RPMI7951 (cell line): ENCODE measurements around the gene PHF1. TPM values are rescaled to one million over a fixed set of nuclear protein-coding genes. Genes with fewer than 3 reads are reported as not detected.
"Not testable (repeated sequence)": the region's sequence is repeated elsewhere in the genome, so short reads cannot be mapped to it uniquely, and the experiment has no call there.

Experiments
- DNase-seq: peaks from one replicate; pipeline ENCODE4 v3.0.0-alpha.2; 2012; ENCODE audit warnings: low read depth
- total RNA-seq: library from RNA; depleted of rRNA; stranded (reverse); fragments of >200 nt; shearing (Covaris generic); gene quantifications from 2 replicates; pipeline ENCODE4 v1.2.3, GENCODE V29; 2014

PHF1 gene
- total RNA-seq, 1 experiment from 2014 or later, result 23.2 TPM

DNA sequence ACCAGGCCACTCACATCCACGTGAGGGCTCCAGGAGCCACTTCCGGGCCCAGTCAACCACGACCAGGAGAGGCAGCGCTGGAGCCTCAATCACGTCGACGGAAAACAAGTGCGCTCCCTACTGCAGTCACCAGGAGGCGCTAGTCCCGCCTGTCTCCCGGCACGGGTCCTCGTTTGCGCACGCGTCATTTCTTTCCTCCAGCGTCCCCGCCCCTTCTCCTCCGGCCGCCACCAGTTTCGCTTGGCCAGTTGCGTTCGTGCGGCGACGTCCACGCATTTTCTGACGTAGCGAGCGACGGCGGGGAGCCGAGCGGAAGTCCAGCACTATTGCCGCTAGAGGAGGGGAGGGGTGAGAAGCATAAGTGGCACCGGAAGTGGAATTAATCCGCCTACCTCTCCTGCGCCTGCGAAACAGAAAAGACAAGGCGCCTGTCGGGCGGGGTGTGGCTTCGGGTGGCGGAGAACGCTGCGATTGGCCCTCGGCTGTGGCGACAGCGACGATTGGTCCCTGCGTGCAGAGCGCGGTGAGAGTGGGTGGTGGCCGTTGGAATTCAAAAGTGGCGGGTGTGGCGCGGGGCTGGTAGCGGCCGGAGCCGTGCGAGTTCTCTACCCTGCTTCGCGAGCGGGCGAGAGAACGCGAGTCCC lies 19.4 kb upstream of the PHF1 start, which contains the start of gene KIFC1:
KIFC1 (plus strand) TSS at position 546 of the 644 bp plus-strand sequence. CDS start 163 bp downstream, outside the sequence.
- peak; percentile 100 for DNase-seq

DNA sequence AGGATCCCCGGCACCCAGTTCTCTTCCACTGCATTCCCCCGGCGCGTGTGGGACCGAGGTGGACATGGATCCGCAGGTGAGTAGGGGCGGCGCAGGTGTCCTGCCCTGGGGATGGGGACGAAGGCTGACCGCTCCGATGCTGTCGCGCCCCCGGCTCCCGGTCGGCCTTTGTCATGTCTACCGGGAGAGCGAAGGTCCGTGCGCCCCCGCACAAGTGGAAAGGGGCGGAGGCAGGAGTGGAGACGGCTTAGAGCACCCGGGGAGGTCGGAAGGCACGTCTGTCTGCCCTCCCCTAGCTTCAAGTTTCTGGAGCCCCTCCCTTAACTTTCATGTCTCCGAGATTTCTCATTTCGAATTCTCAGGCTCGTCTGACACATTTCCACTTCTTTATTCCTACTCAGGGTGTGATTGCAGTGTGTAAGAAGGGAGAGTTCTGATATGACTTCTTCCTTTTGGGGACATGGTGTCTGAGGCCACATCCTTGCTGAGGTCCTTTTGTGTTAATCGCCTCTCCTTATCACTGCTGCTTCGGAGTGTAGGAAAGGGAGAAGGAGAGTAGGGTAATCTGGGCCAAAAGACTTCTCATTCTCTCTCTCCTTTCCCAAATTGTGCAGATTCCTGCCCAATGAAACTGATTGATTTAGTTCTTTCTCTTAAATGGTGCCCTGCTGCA lies 18.8 kb upstream of the PHF1 start:
- DNase-seq, result peak; percentile 47

DNA sequence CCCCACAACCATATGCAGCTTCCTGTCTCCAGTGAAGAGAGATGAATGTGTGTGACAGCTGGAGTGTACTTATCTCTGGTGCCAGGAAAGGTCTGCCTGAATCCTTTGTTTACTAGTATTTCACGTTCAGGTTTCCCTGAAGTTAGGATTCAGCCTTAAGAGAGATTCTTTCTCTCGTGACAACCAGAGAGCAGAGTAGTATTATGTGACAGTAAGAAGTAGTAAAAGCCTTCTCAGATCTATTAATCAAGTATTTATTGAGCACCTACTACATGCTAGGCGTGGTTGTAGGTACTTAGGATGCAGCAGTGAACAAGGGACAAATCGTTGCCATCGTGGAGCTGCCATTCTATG lies 18.2 kb upstream of the PHF1 start:
- peak; percentile 20 for DNase-seq

DNA sequence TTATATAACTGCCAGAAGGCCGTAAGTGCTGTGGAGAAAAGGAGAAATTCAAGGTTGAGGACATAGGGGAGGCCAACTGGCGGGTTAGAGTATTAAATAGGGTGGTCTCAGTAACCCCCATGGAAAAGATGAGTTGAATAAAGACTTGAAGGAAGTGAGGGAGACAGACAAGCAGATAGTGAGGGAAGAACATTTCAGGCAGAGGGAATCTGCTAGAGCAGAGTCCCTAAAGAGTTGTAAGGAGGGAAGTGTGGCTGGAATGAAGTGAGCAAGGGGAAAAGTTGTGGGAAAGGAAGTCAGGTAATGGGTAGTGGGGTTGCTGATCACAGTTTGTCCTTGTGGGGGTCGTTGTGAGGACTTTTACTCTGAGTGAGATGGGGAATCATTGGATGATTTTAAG lies 17.8 kb upstream of the PHF1 start:
- no peak for DNase-seq

DNA sequence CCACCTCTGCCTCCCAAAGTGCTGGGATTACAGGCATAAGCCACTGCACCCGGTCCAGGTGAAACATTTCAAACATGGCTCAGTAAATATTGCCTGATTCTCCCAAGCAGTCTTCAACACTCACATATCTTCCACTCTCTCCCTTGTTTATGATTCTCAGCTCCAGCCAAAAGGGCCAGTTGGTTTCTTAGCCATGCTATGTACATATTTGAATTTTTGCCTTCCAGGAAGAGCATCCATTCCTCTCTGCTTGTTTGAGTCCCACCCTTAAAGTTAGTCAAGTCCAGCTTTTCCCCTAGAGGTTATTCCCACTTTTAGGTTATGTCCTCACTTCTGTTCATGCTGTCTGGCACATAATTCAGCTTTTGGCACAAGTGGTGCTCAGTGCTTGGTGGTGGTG lies 13.3 kb upstream of the PHF1 start:
- DNase-seq, result no peak

DNA sequence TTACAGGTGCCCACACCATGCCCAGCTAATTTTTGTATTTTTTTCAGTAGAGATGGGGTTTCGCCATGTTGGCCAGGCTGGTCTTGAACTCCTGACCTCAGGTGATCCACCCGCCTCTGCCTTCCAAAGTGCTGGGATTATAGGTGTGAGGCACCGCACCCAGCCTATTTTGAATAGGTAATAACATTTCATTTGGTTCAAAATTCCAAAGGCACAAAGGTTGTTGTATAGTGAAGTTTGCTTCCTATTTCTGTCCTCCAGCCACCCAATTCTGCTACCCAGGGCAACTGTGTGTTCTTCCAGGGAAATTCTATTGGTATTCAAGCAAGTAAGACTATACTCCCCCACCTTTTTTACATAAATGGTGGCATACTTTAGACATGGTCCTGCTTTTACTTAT lies 12.2 kb upstream of the PHF1 start:
- DNase-seq, result not testable (repeated sequence)

DNA sequence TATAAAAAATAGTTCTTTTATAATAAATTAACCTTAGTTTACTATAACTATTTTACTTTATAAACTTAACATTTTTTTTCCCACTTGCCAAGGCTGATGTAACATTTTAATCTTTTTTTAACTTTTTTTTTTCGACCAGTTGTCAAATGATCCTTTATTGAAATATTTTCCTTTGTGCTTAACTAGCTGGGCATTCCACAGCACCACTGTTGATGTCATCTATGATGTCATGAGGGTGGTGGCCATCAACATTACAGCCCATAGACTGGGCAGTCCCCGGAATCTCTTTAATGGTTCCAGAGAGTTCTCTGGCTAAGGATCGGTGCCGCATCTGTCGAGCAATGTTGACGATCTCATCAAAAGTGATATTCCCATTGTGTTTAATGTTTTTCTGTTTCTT lies 10.9 kb upstream of the PHF1 start:
- not testable (repeated sequence) for DNase-seq

DNA sequence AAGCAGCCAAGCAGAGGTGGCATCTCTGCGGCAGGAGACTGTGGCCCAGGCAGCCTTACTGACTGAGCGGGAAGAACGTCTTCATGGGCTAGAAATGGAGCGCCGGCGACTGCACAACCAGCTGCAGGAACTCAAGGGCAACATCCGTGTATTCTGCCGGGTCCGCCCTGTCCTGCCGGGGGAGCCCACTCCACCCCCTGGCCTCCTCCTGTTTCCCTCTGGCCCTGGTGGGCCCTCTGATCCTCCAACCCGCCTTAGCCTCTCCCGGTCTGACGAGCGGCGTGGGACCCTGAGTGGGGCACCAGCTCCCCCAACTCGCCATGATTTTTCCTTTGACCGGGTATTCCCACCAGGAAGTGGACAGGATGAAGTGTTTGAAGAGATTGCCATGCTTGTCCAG lies 5.9 kb upstream of the PHF1 start:
- no peak for DNase-seq

DNA sequence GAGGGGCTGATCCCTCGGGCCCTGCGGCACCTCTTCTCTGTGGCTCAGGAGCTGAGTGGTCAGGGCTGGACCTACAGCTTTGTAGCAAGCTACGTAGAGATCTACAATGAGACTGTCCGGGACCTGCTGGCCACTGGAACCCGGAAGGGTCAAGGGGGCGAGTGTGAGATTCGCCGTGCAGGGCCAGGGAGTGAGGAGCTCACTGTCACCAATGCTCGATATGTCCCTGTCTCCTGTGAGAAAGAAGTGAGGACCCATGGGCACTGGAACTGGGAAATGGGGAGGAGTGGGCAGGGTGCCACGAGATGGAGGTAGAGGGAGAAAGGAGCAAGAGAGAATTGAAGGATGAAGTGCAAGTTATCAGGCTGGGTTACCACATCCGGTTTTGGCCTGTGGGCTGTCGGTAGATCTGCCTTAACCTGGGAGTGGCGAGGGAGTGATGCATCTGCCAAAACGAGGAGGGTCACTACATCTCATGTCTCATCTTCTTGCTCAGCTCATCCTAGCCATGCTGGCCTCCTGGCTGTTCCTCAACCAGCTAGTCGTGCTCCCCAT lies 5.4 kb upstream of the PHF1 start:
- no peak for DNase-seq

DNA sequence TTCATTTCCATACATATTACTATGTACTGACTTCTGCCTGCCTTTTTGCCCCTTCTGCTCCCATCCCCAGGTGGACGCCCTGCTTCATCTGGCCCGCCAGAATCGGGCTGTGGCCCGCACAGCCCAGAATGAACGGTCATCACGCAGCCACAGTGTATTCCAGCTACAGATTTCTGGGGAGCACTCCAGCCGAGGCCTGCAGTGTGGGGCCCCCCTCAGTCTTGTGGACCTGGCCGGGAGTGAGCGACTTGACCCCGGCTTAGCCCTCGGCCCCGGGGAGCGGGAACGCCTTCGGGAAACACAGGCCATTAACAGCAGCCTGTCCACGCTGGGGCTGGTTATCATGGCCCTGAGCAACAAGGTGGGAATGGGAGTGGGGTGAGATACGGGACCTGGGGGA lies 4.7 kb upstream of the PHF1 start:
- DNase-seq, result no peak

DNA sequence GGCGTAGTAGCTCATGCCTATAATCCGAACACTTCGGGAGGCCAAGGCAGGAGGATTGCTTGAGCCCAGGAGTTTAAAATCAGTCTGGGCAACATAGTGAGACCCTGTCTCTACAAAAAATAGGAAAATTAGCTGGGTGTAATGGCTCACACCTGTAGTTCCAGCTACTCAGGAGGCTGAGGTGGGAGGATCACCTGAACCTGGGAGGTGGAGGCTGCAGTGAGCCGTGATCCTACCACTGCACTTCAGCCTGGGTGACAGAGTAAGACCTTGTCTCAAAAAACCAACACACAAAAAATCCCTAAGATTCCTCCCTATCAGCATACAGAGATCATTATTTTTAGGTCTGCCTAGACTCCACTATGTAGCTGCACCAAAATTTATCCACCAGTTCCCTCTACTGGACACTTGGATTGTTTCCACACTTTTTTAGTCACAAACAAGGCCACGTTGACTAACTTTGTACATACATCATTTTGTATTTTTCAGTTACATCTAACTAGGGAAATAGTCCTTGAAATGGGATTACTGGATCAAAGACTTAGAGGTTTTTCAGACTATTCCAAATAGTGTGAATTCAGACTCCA lies 3.6 kb upstream of the PHF1 start:
- peak; percentile 50 for DNase-seq

DNA sequence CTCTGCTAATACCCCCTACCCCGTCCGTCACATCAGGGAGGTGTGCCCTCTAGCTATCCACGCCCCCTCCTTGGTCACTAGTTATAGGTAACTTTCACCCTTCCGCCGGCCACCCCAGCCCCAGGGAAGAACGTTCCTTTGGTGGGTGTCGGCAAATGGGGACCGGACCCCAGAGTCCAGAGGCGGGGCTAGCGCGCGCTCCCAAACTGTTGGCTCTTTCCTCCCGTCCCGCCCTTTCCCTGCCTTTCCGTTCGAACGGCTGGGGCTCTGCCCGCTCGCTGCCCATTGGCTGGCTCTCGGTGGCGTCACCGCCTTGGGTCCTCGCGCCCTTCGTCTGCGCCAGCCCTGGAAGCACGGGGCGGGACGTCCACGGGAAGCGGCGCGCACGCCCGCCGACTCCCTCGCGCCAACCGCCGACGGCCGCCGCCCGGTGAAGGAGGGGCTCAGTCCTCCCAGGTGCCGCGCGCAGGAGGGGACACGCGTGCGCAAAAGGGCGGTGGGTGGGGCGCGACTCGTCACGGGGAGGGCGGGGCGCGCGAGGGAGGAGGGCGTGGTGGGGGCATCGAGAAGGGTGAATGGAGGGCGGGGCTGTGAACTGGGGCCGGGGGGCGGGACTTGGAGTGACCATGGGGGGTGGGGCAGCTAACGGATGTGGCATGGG lies 634 bp upstream of the PHF1 start:
- DNase-seq, result peak; percentile 97

DNA sequence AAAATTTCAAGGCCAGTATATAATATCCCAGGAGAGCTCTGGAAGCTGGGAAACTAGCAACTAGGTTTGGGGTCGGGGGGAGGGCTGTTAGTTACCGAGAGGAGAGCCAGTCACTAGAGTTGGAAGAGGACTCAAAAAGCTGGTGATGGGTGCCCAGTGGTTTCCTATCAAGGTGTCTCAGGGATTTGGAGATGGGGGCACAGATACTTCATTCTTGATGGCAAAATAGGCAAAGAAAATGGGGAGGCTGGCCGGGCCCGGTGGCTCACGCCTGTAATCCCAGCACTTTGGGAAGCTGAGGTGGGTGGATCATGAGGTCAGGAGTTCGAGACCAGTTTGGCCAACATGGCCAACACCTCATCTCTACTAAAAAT lies 805 bp downstream of the PHF1 start:
- no peak for DNase-seq

DNA sequence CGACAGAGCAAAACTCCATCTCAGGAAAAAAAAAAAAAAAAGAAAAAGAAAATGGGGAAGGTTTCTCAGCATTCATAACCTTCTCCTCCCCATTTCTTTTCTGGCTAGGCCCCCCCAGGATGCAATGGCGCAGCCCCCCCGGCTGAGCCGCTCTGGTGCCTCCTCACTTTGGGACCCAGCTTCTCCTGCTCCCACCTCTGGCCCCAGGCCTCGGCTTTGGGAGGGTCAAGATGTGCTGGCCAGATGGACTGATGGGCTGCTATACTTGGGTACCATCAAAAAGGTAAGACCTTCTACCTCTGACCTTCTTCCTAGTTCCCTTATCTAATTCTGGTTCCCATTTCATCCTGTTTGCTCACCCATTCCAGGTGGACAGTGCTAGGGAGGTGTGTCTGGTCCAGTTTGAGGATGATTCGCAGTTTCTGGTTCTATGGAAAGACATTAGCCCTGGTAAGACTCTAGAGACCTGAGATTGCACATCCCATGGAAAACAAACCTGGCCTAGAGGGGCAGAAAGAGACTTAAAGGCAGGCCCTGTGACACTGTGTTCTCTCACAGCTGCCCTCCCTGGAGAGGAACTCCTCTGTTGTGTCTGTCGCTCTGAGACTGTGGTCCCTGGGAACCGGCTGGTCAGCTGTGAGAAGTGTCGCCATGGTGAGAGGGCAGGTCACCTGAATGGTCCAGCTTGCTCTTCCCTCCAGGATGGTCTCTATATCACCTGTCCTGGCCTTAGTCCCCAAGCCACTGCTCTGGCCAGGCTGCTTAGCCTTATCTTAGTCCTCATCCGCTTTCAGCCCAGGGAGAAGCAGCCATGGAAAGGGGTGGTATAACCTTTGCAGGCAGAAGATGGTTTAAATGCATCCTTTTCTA lies 1.6 kb downstream of the PHF1 start:
- no peak for DNase-seq

DNA sequence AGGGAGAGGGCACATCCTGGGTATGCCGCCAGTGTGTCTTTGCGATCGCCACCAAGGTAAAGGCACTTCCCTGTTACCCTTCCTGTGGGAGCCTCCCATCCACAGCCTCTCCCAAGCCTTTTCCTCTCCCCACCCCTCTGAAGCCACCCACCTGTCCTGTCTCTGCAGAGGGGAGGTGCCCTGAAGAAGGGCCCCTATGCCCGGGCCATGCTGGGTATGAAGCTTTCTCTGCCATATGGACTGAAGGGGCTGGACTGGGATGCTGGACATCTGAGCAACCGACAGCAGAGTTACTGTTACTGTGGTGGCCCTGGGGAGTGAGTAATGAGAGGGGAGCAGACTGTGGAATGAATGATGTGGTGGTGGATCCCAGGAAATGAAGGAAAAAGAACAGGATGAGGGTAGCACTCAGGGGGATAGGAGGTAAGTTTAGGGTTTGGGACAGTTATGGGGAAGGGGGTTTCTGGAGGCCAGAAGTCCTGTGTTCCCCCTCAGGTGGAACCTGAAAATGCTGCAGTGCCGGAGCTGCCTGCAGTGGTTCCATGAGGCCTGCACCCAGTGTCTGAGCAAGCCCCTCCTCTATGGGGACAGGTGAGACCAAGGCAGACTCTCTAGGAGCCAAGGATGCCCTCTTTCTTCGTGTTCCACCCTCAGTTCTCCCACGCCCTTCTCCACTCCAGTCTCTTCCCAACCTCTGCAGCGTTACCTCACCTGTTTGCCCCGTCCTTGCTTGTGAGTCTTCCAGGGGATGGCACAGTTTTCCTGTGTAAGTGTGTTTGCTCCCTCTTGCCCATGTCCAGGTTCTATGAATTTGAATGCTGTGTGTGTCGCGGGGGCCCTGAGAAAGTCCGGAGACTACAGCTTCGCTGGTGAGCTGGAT lies 2.7 kb downstream of the PHF1 start:
- DNase-seq, result no peak

DNA sequence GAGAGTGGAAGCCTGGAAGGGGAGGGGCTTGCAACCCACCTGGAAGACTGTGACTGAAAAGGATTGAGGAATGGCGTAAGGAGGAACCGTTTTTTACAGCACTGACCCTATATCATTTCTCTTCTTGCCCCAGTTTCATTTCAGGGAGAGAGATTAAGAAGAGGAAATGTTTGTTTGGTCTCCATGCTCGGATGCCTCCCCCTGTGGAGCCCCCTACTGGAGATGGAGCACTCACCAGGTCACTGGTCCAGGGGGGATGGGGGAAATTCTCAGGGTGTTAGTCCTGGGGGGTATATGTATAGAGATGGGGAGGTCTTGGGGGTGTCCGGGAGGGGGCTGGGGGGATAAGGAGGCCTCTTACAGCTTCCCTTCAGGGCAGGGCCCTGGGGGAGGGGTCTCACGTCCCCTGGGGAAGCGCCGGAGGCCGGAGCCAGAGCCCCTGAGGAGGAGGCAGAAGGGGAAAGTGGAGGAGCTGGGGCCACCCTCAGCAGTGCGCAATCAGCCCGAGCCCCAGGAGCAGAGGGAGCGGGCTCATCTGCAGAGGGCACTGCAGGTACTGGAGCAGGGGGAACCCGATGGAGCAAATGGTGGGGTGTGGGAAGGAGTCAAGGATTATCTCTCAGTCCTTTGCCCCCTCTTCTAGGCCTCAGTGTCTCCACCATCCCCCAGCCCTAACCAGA lies 3.9 kb downstream of the PHF1 start:
- DNase-seq, result no peak

DNA sequence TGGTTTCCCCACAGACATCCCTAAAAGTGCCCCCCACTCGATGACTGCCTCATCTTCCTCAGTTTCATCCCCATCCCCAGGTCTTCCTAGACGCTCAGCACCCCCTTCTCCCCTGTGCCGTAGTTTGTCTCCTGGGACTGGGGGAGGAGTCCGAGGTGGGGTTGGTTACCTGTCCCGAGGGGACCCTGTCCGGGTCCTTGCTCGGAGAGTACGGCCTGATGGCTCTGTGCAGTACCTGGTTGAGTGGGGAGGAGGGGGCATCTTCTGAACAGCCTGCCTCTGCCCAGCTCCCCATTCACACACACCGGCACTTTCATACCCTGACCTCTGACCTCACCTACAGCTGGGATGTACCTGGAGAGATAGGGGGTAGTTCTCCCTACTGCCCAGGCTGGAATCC lies 5.0 kb downstream of the PHF1 start:
- DNase-seq, result no peak

DNA sequence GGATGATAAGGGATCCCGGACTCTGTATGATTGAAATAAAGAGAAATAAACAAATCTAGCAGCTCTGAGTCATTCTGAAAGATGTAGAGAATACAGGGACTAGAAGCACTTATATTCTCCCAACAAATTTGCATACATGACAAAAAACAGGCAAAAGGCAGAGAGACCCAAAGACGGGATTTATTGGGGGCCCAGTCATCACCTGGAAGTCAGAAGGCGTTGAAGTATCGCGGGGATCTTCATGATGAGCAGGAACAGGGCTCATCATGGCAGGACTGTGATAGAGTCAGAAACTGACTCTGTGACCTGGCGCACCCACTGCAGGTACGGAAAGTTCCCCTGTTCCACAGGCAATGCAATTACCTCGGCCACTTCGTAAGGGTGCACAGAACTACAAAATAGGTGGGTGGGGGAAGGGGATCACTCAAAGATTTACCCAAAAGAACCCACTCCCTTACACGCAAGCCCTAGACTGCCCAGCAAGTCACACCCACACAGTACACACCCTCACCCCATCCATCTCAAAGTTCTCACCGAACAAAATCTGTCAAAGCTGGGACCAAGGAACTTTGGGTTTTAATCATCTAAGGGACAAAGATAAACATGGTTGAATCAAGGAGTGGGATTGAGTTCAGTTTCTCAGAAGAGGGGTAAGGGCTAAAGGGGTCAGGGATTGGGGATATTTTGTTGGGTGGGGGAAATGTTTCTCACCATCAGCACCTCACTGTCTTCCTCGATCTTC lies 5.7 kb downstream of the PHF1 start:
- no peak for DNase-seq
